ENCODE data around the gene E2F3.
A peak's percentile ranks its signal among the peaks of the same experiment; 100 is the strongest.

The E2F3 gene

GRCh38 chr6:20402342-20403069 is 827 bp downstream of the E2F3 start:
- DNase-seq: peak; percentile 31

GRCh38 chr6:20403070-20403765 is 1.5 kb downstream of the E2F3 start:
- DNase-seq: peak; percentile 80

- DNase-seq: peak; percentile 50
Measured at GRCh38 chr6:20403766-20404640, 2.3 kb downstream of the E2F3 start.

- DNase-seq: peak; percentile 45
Measured at GRCh38 chr6:20404641-20405032, 3.0 kb downstream of the E2F3 start.

GRCh38 chr6:20408851-20409250 is 7.2 kb downstream of the E2F3 start:
- DNase-seq: no peak

GRCh38 chr6:20409427-20409971 is 7.8 kb downstream of the E2F3 start:
- no peak for DNase-seq

GRCh38 chr6:20411544-20411943 is 9.9 kb downstream of the E2F3 start:
- DNase-seq: no peak

- no peak for DNase-seq
Measured at GRCh38 chr6:20411953-20412681, 10.4 kb downstream of the E2F3 start.

GRCh38 chr6:20412682-20413073 is 11.0 kb downstream of the E2F3 start:
- no peak for DNase-seq

- no peak for DNase-seq
Measured at GRCh38 chr6:20413826-20414225, 12.1 kb downstream of the E2F3 start.

- DNase-seq: no peak
Measured at GRCh38 chr6:20414711-20415110, 13.0 kb downstream of the E2F3 start.

GRCh38 chr6:20415304-20415703 is 13.6 kb downstream of the E2F3 start:
- no peak for DNase-seq

GRCh38 chr6:20415712-20416454 is 14.2 kb downstream of the E2F3 start:
- DNase-seq: no peak

- no peak for DNase-seq
Measured at GRCh38 chr6:20416567-20417345, 15.1 kb downstream of the E2F3 start.

GRCh38 chr6:20417819-20418218 is 16.1 kb downstream of the E2F3 start:
- DNase-seq: no peak

- no peak for DNase-seq
Measured at GRCh38 chr6:20426177-20427082, 24.8 kb downstream of the E2F3 start.

- no peak for DNase-seq
Measured at GRCh38 chr6:20427856-20428255, 26.2 kb downstream of the E2F3 start.

- DNase-seq: no peak
Measured at GRCh38 chr6:20432692-20433091, 31.0 kb downstream of the E2F3 start.

GRCh38 chr6:20433321-20433720 is 31.6 kb downstream of the E2F3 start:
- no peak for DNase-seq

GRCh38 chr6:20433929-20434328 is 32.2 kb downstream of the E2F3 start:
- DNase-seq: no peak
